SK-N-SH (cell line): ENCODE data around the gene LRSAM1.

Source experiments
- EP300 ChIP-seq, 2 experiments: IDR thresholded peaks; 2 replicates each; pipeline versions ENCODE4 v1.4.0 to v1.6.1; 2012; ENCODE audit warnings: borderline replicate concordance in 1 of 2, low read depth in 1 of 2, low read length in 1 of 2
- EZH2phosphoT487 ChIP-seq: fragments of 200-600 bp; sonication (generic); IDR thresholded peaks from 2 replicates; pipeline ENCODE4 v1.6.1; 2017; ENCODE audit warnings: low read depth, mixed run types, mild to moderate bottlenecking, antibody characterized with exemption, moderate library complexity, borderline replicate concordance
- FOXM1 ChIP-seq: IDR thresholded peaks from 2 replicates; pipeline ENCODE4 v1.4.0; 2012; ENCODE audit warnings: low read depth, mild to moderate bottlenecking
- JUND ChIP-seq: IDR thresholded peaks from 2 replicates; pipeline ENCODE4 v1.4.0; 2012
- NFIC ChIP-seq: IDR thresholded peaks from 2 replicates; pipeline ENCODE4 v1.4.0; 2012; ENCODE audit warnings: borderline replicate concordance
- POLR2AphosphoS5 ChIP-seq: IDR thresholded peaks from 2 replicates; pipeline ENCODE4 v1.6.1; 2012; ENCODE audit warnings: low read depth, low read length
- RAD21 ChIP-seq: IDR thresholded peaks from 2 replicates; pipeline ENCODE4 v1.6.1; 2012; ENCODE audit warnings: mild to moderate bottlenecking, low read length
- RCOR1 ChIP-seq: fragments of 150-350 bp; IDR thresholded peaks from 2 replicates; pipeline ENCODE4 v1.6.1; 2017; ENCODE audit warnings: antibody characterized with exemption, low read length
- RFX5 ChIP-seq: IDR thresholded peaks from 2 replicates; pipeline ENCODE4 v1.6.1; 2012; ENCODE audit warnings: mild to moderate bottlenecking, improper control_type of control experiment, low read length
- SIN3A ChIP-seq: IDR thresholded peaks from 2 replicates; pipeline ENCODE4 v1.6.1; 2012; ENCODE audit warnings: low read depth, mild to moderate bottlenecking, low read length, moderate library complexity, borderline replicate concordance
- TF ChIP-seq, protein P1 (sequence below): IDR thresholded peaks from 2 replicates; pipeline ENCODE4 v1.4.0; 2012; ENCODE audit warnings: low read depth
- TF ChIP-seq, protein P2 (sequence below): fragments of 200-600 bp; sonication (generic); IDR thresholded peaks from 2 replicates; pipeline ENCODE4 v1.6.1; 2017; ENCODE audit warnings: antibody characterized with exemption, mild to moderate bottlenecking, moderate library complexity
- TF ChIP-seq, protein P3 (sequence below): IDR thresholded peaks from 2 replicates; pipeline ENCODE4 v1.6.1; 2012; ENCODE audit warnings: mild to moderate bottlenecking, low read depth, low read length, moderate library complexity
- TF ChIP-seq, protein P4 (sequence below): fragments of 150-350 bp; IDR thresholded peaks from 2 replicates; pipeline ENCODE4 v1.6.1; 2016; ENCODE audit warnings: mild to moderate bottlenecking, low read depth, low read length

DNA sequence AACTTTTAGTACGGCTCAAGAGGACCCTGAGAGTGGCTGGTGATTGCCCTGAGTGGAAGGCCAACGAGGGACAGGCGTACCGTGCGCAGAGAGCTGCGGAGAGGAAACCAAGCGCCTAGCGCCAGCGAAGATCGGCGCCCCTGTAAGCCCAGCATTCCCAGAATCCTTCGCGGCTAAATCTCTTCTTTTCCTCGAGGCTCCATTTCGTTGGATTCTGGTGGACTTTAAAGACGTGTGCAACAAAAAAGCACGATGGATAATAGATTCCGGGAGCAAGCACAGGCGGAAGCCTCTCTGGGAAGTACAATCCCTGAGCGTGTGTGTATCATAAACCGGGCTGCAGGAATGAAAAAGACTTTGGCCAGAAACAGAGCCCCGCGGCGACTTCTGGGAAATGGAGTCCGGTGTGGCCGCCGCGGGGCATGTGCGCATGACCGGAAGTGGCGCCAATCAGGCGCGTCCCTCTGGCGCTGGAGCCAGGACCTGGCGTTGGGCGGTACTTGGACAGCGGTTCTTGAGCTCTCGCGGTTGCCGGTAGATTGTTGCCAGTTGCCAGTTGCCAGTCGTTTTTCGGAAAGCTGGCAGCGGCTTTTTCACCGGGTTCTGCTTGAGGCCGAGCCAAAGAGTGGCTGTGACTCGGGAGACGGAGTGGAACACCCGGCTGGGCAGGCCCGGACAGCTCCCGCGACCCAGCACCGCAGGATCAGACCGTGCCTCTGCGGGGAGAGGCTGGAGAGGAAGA, 27.2 kb upstream of the LRSAM1 start, which contains the start of gene ZNF79:
- TF ChIP-seq POLR2AphosphoS5 = peak; percentile 44
- TF ChIP-seq RAD21 = no peak; the same call in 1 of the 2 replicates
- TF ChIP-seq, protein P1, sequence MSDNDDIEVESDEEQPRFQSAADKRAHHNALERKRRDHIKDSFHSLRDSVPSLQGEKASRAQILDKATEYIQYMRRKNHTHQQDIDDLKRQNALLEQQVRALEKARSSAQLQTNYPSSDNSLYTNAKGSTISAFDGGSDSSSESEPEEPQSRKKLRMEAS = peak; percentile 80; the same call in 1 of the 2 replicates
- no peak for TF ChIP-seq JUND
- TF ChIP-seq, protein P2, sequence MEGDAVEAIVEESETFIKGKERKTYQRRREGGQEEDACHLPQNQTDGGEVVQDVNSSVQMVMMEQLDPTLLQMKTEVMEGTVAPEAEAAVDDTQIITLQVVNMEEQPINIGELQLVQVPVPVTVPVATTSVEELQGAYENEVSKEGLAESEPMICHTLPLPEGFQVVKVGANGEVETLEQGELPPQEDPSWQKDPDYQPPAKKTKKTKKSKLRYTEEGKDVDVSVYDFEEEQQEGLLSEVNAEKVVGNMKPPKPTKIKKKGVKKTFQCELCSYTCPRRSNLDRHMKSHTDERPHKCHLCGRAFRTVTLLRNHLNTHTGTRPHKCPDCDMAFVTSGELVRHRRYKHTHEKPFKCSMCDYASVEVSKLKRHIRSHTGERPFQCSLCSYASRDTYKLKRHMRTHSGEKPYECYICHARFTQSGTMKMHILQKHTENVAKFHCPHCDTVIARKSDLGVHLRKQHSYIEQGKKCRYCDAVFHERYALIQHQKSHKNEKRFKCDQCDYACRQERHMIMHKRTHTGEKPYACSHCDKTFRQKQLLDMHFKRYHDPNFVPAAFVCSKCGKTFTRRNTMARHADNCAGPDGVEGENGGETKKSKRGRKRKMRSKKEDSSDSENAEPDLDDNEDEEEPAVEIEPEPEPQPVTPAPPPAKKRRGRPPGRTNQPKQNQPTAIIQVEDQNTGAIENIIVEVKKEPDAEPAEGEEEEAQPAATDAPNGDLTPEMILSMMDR = no peak
- TF ChIP-seq, protein P3, sequence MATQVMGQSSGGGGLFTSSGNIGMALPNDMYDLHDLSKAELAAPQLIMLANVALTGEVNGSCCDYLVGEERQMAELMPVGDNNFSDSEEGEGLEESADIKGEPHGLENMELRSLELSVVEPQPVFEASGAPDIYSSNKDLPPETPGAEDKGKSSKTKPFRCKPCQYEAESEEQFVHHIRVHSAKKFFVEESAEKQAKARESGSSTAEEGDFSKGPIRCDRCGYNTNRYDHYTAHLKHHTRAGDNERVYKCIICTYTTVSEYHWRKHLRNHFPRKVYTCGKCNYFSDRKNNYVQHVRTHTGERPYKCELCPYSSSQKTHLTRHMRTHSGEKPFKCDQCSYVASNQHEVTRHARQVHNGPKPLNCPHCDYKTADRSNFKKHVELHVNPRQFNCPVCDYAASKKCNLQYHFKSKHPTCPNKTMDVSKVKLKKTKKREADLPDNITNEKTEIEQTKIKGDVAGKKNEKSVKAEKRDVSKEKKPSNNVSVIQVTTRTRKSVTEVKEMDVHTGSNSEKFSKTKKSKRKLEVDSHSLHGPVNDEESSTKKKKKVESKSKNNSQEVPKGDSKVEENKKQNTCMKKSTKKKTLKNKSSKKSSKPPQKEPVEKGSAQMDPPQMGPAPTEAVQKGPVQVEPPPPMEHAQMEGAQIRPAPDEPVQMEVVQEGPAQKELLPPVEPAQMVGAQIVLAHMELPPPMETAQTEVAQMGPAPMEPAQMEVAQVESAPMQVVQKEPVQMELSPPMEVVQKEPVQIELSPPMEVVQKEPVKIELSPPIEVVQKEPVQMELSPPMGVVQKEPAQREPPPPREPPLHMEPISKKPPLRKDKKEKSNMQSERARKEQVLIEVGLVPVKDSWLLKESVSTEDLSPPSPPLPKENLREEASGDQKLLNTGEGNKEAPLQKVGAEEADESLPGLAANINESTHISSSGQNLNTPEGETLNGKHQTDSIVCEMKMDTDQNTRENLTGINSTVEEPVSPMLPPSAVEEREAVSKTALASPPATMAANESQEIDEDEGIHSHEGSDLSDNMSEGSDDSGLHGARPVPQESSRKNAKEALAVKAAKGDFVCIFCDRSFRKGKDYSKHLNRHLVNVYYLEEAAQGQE = peak; percentile 84
- TF ChIP-seq, protein P4, sequence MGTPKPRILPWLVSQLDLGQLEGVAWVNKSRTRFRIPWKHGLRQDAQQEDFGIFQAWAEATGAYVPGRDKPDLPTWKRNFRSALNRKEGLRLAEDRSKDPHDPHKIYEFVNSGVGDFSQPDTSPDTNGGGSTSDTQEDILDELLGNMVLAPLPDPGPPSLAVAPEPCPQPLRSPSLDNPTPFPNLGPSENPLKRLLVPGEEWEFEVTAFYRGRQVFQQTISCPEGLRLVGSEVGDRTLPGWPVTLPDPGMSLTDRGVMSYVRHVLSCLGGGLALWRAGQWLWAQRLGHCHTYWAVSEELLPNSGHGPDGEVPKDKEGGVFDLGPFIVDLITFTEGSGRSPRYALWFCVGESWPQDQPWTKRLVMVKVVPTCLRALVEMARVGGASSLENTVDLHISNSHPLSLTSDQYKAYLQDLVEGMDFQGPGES = no peak
- TF ChIP-seq EP300 (IDR thresholded peaks at IDR 0.05; ENCODE audit: borderline replicate concordance in 1 of 2, low read depth in 1 of 2, low read length in 1 of 2) = no peak
- peak; percentile 91 for TF ChIP-seq SIN3A
- no peak for TF ChIP-seq EZH2phosphoT487
- TF ChIP-seq FOXM1 = no peak
- TF ChIP-seq NFIC = peak; percentile 63
- TF ChIP-seq RFX5 = no peak
- no peak for TF ChIP-seq RCOR1
